ENCODE results near the gene TTC21A.

The TTC21A gene

GRCh38 chr3:39130693-39131265 lies 23.3 kb downstream of the TTC21A start:
- no peak for TF ChIP-seq MYC (IDR thresholded peaks at IDR 0.05; ENCODE audit: low read depth, low read length)
- no peak for TF ChIP-seq MAX (IDR thresholded peaks at IDR 0.05; ENCODE audit: low read depth, low read length)
- TF ChIP-seq CTCF (IDR thresholded peaks at IDR 0.05; ENCODE audit: low read depth, low read length): no peak
- TF ChIP-seq POLR2A (IDR thresholded peaks at IDR 0.05; ENCODE audit: extremely low read depth, insufficient read length): no peak
- DNase-seq (ENCODE audit: low read depth): no peak
- H3K4me3 ChIP-seq (ENCODE audit: low read depth, low read length): no peak overlapping the region

GRCh38 chr3:39132096-39133092 lies 24.9 kb downstream of the TTC21A start:
- TF ChIP-seq POLR2A (IDR thresholded peaks at IDR 0.05; ENCODE audit: extremely low read depth, insufficient read length) (no peak), MYC (IDR thresholded peaks at IDR 0.05; ENCODE audit: low read depth, low read length) (no peak), MAX (IDR thresholded peaks at IDR 0.05; ENCODE audit: low read depth, low read length) (no peak), CTCF (IDR thresholded peaks at IDR 0.05; ENCODE audit: low read depth, low read length) (no peak)
- no peak overlapping the region for H3K4me3 ChIP-seq (ENCODE audit: low read depth, low read length)

GRCh38 chr3:39133093-39133490 lies 25.6 kb downstream of the TTC21A start:
- DNase-seq (ENCODE audit: low read depth): no peak
- TF ChIP-seq POLR2A (IDR thresholded peaks at IDR 0.05; ENCODE audit: extremely low read depth, insufficient read length) (no peak), CTCF (IDR thresholded peaks at IDR 0.05; ENCODE audit: low read depth, low read length) (no peak), MYC (IDR thresholded peaks at IDR 0.05; ENCODE audit: low read depth, low read length) (no peak), MAX (IDR thresholded peaks at IDR 0.05; ENCODE audit: low read depth, low read length) (no peak)
- no peak overlapping the region for H3K4me3 ChIP-seq (ENCODE audit: low read depth, low read length)

More at GRCh38 chr3:39132096-39133092, 24.9 kb downstream of the TTC21A start:
- DNase-seq (ENCODE audit: low read depth): no peak

- TF ChIP-seq MAX (IDR thresholded peaks at IDR 0.05; ENCODE audit: low read depth, low read length): no peak
- no peak for TF ChIP-seq CTCF (IDR thresholded peaks at IDR 0.05; ENCODE audit: low read depth, low read length)
- no peak for TF ChIP-seq MYC (IDR thresholded peaks at IDR 0.05; ENCODE audit: low read depth, low read length)
- TF ChIP-seq POLR2A (IDR thresholded peaks at IDR 0.05; ENCODE audit: extremely low read depth, insufficient read length): no peak
- H3K4me3 ChIP-seq (ENCODE audit: low read depth, low read length): no peak overlapping the region
- no peak for DNase-seq (ENCODE audit: low read depth)
These were observed 26.3 kb downstream of the TTC21A start for GRCh38 chr3:39133822-39134221.

- no peak for DNase-seq (ENCODE audit: low read depth)
- TF ChIP-seq MYC (IDR thresholded peaks at IDR 0.05; ENCODE audit: low read depth, low read length): no peak
- no peak for TF ChIP-seq CTCF (IDR thresholded peaks at IDR 0.05; ENCODE audit: low read depth, low read length)
- TF ChIP-seq POLR2A (IDR thresholded peaks at IDR 0.05; ENCODE audit: extremely low read depth, insufficient read length): no peak
- no peak overlapping the region for H3K4me3 ChIP-seq (ENCODE audit: low read depth, low read length)
These were observed 26.8 kb downstream of the TTC21A start for GRCh38 chr3:39134305-39134704.
